Neural progenitor cell (in vitro differentiated cells): ENCODE data around the gene USP9X. TPM values are rescaled to one million over a fixed set of nuclear protein-coding genes. Genes with fewer than 3 reads are reported as not detected.
"Not testable (repeated sequence)": the region's sequence is repeated elsewhere in the genome, so short reads cannot be mapped to it uniquely, and the experiment has no call there.

Experiments used
- DNase-seq: peaks from one replicate; pipeline ENCODE4 v3.0.0-alpha.2; 2016; ENCODE audit warnings: low spot score
- H2AFZ ChIP-seq: fragments of 200-600 bp; sonication (generic); replicated peaks from 2 replicates; pipeline ENCODE4 v1.6.1; 2016; ENCODE audit warnings: antibody characterized with exemption
- H3F3A ChIP-seq: fragments of 200-600 bp; sonication (generic); 2 replicates; pipeline ENCODE4 v1.6.1; 2016; ENCODE audit warnings: antibody characterized with exemption, low read depth
- H3K27ac ChIP-seq: fragments of 200-600 bp; sonication (generic); 2 replicates; pipeline ENCODE4 v1.5.1; 2016; ENCODE audit warnings: mild to moderate bottlenecking
- H3K27me3 ChIP-seq: fragments of 200-600 bp; sonication (generic); 2 replicates; pipeline ENCODE4 v1.6.1; 2016; ENCODE audit warnings: mild to moderate bottlenecking, moderate library complexity
- H3K36me3 ChIP-seq: fragments of 200-600 bp; sonication (generic); 2 replicates; pipeline ENCODE4 v1.5.1; 2016
- H3K4me1 ChIP-seq: fragments of 200-600 bp; sonication (generic); 2 replicates; pipeline ENCODE4 v1.6.1; 2016; ENCODE audit warnings: mixed run types
- H3K4me2 ChIP-seq: fragments of 200-600 bp; sonication (generic); 2 replicates; pipeline ENCODE4 v1.6.1; 2016
- H3K4me3 ChIP-seq: fragments of 200-600 bp; sonication (generic); 2 replicates; pipeline ENCODE4 v1.5.1; 2016
- H3K79me2 ChIP-seq: fragments of 200-600 bp; sonication (generic); 2 replicates; pipeline ENCODE4 v1.6.1; 2016; ENCODE audit warnings: low read depth
- H3K9ac ChIP-seq: fragments of 200-600 bp; sonication (generic); 2 replicates; pipeline ENCODE4 v1.6.1; 2016
- H3K9me3 ChIP-seq: fragments of 200-600 bp; sonication (generic); 2 replicates; pipeline ENCODE4 v1.5.1; 2016; ENCODE audit warnings: low read depth
- H4K20me1 ChIP-seq: fragments of 200-600 bp; sonication (generic); 2 replicates; pipeline ENCODE4 v1.6.1; 2016; ENCODE audit warnings: low read depth
- H3K27ac Mint-ChIP-seq: 3 replicates; pipeline ENCODE4 v1.8.0; 2021; ENCODE audit warnings: mixed read lengths
- H3K27me3 Mint-ChIP-seq: 2 replicates; pipeline ENCODE4 v1.8.0; 2022; ENCODE audit warnings: low read depth, mild to moderate bottlenecking, inconsistent platforms, moderate library complexity, mixed read lengths; ENCODE audit not compliant: insufficient read depth
- H3K36me3 Mint-ChIP-seq: 3 replicates; pipeline ENCODE4 v1.8.0; 2021; ENCODE audit warnings: mixed read lengths
- H3K4me1 Mint-ChIP-seq: 3 replicates; pipeline ENCODE4 v1.8.0; 2021; ENCODE audit warnings: mixed read lengths
- H3K4me3 Mint-ChIP-seq: 3 replicates; pipeline ENCODE4 v1.8.0; 2021; ENCODE audit warnings: mild to moderate bottlenecking, moderate library complexity, mixed read lengths
- H3K9me3 Mint-ChIP-seq: 3 replicates; pipeline ENCODE4 v1.8.0; 2020; ENCODE audit warnings: mixed read lengths
- EZH2 ChIP-seq: fragments of 200-600 bp; sonication (generic); IDR thresholded peaks from 2 replicates; pipeline ENCODE4 v1.6.1; 2017; ENCODE audit warnings: antibody characterized with exemption, mild to moderate bottlenecking, moderate library complexity
- EZH2phosphoT487 ChIP-seq: fragments of 200-600 bp; sonication (generic); IDR thresholded peaks from 2 replicates; pipeline ENCODE4 v1.6.1; 2017; ENCODE audit warnings: antibody characterized with exemption
- total RNA-seq: library from RNA; depleted of rRNA; stranded (reverse); fragments of >200 nt; gene quantifications from 2 replicates; pipeline ENCODE4 v1.2.3, GENCODE V29; 2015; ENCODE audit warnings: low replicate concordance
- TF ChIP-seq, protein P1 (sequence below): fragments of 200-600 bp; sonication (generic); IDR thresholded peaks from 2 replicates; pipeline ENCODE4 v1.5.1; 2017; ENCODE audit warnings: antibody characterized with exemption, mild to moderate bottlenecking

Gene USP9X
- total RNA-seq, 1 donor from 2014 or later: 115 TPM

DNA sequence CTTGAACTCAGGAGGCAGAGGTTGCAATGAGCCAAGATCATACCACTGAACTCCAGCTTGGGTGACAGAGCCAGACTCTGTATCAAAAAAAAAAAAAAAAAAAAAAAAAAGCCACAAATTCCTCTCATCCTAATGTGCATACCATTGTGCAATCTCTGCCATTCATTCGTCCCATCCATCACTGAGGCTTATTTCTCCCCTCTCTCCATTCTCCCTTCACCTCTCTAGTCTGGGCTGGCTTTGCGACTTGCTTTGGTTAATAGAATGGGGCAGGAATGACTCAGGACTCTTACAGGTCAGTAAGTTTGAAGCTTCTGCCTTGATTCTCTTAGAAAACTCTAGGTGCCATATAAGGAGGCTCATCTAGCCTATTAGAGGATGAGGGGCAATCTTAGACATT is 188.4 kb downstream of the USP9X start:
- Histone ChIP-seq H3K27ac (no peak overlapping the region), H3K27me3 (no peaks in the 10 kb centered on the region), H2AFZ (no peak overlapping the region), H3K4me2 (no peak overlapping the region), H3K9me3 (no peaks in the 10 kb centered on the region), H4K20me1 (no peaks in the 10 kb centered on the region), H3K79me2 (no peaks in the 10 kb centered on the region), H3K36me3 (no peaks in the 10 kb centered on the region), H3K4me3 (no peak overlapping the region), H3K9ac (no peak overlapping the region), H3K4me1 (peaks cover 9% of the 10 kb centered on the region), H3F3A (no peaks in the 10 kb centered on the region)
- Mint-ChIP-seq H3K9me3 (peaks cover 5% of the 10 kb centered on the region), H3K27ac (no peak overlapping the region), H3K36me3 (no peaks in the 10 kb centered on the region), H3K27me3 (peaks cover 2% of the 10 kb centered on the region), H3K4me3 (no peak overlapping the region), H3K4me1 (peaks cover 14% of the 10 kb centered on the region)
- TF ChIP-seq EZH2phosphoT487 (no peak), EZH2 (no peak)
- TF ChIP-seq, protein P1, sequence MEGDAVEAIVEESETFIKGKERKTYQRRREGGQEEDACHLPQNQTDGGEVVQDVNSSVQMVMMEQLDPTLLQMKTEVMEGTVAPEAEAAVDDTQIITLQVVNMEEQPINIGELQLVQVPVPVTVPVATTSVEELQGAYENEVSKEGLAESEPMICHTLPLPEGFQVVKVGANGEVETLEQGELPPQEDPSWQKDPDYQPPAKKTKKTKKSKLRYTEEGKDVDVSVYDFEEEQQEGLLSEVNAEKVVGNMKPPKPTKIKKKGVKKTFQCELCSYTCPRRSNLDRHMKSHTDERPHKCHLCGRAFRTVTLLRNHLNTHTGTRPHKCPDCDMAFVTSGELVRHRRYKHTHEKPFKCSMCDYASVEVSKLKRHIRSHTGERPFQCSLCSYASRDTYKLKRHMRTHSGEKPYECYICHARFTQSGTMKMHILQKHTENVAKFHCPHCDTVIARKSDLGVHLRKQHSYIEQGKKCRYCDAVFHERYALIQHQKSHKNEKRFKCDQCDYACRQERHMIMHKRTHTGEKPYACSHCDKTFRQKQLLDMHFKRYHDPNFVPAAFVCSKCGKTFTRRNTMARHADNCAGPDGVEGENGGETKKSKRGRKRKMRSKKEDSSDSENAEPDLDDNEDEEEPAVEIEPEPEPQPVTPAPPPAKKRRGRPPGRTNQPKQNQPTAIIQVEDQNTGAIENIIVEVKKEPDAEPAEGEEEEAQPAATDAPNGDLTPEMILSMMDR: no peak
- no peak for DNase-seq

DNA sequence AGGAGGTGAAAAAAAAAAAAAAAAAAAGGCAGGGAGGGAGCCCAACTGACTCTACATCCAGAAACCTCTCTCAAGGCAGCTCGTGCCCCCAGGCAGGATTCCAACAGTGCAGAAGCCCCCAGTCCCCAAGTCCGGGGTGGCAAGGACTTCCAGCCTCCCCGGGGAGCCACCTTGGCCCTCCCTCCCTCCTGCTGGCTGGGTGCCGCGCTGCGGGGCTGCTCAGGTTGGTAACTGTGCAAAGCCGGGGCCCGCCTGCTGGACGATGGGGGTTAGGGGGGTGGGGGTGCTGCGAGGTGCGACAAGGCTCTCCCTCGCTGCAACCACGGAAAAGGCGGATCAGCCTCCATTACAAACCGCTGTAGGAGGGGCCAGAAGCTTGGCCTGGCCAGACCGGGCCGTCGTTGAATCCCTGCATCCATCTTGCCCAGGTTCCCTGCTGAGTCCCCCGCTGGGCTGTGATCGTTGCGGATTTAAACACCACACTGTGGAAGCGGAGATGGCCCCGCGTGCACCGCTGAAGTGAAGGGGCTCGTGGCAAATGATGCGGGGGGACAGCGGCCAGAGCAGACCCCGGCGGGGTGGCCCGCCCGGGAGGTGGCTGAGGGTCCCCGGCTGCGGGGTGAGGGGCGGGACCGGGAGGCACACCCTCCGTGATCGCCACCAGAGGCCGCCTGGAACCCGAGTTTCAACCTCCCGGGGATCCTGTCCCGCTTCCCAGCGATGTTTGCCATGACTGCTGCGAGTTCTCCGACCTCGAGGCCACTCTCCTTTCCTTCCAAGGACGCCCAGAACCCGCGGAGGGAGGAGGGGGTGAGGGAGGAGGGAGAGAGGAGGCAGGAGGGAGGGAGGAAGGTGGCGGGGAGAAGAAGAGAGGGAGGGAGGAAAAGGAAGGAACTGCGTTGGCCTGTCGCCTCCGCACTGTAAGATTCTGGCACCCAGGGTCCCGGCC is 190.7 kb downstream of the USP9X start:
- peak; percentile 62 for DNase-seq
- Mint-ChIP-seq H3K27ac (no peak overlapping the region), H3K36me3 (no peaks in the 10 kb centered on the region), H3K27me3 (peaks cover 4% of the 10 kb centered on the region), H3K4me1 (peaks cover 14% of the 10 kb centered on the region), H3K4me3 (peak overlapping the region; percentile 74), H3K9me3 (peaks cover 2% of the 10 kb centered on the region)
- Histone ChIP-seq H3F3A (no peaks in the 10 kb centered on the region), H4K20me1 (no peaks in the 10 kb centered on the region), H3K4me2 (peak overlapping the region; percentile 68), H3K27me3 (no peaks in the 10 kb centered on the region), H3K36me3 (no peaks in the 10 kb centered on the region), H3K79me2 (no peaks in the 10 kb centered on the region), H3K27ac (no peak overlapping the region), H3K4me3 (peak overlapping the region; percentile 44), H3K9ac (no peak overlapping the region), H3K9me3 (no peaks in the 10 kb centered on the region), H3K4me1 (peaks cover 9% of the 10 kb centered on the region), H2AFZ (peak overlapping the region; percentile 81)
- TF ChIP-seq, protein P1: peak; percentile 47
- no peak for TF ChIP-seq EZH2phosphoT487

DNA sequence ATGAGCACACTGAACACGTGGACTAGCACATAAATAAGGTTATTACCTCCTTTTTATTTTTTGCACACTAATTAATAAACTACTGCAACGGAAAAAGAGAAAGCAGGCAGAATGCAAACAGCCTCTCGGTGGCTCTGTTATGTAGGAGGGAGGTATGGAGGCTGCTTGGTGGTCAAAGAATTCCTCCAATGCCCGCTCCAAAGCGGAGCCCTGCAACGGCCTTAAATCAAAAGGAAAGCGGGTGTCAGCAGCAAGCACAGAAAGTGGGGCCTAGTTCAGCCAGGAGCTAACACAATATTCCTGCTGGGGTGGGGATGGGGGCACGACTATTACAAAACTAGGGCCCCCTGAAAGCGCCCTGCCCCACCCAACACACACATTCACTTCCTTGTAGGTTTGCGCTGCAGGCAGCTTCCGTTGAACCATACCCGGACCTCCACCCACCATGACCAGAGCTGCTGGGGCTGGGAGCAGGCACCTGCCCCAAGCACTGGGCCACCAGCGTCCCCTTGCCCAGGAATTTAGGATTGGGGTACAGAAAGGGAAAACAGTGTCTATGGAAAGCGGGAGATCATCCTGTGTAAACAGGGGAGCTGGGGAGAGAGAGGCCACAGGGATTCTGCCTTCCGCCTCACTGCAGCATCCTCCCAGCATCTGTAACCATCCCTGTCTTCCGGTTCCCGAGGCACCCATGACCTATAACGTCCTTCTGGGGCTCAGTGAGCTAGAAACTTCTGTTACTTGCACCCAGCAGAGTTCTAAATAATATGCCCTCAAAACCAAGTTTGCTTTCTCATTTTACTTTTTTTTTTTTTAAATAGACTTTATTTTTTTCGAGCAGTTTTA is 191.6 kb downstream of the USP9X start:
- peak overlapping the region; percentile 64 for H3K4me3 Mint-ChIP-seq
- no peak for DNase-seq
- Histone ChIP-seq H3K4me3 (peak overlapping the region; percentile 44), H3K36me3 (no peaks in the 10 kb centered on the region), H2AFZ (peak overlapping the region; percentile 81), H3K4me1 (peaks cover 9% of the 10 kb centered on the region), H3K27ac (no peak overlapping the region), H3K9ac (no peak overlapping the region), H3F3A (no peaks in the 10 kb centered on the region), H3K79me2 (no peaks in the 10 kb centered on the region), H3K27me3 (no peaks in the 10 kb centered on the region), H3K9me3 (no peaks in the 10 kb centered on the region), H3K4me2 (peak overlapping the region; percentile 68), H4K20me1 (no peaks in the 10 kb centered on the region)
- H3K4me1 Mint-ChIP-seq: peaks cover 14% of the 10 kb centered on the region
- no peaks in the 10 kb centered on the region for H3K36me3 Mint-ChIP-seq
- no peak overlapping the region for H3K27ac Mint-ChIP-seq
- H3K9me3 Mint-ChIP-seq: peaks cover 2% of the 10 kb centered on the region
- H3K27me3 Mint-ChIP-seq: peaks cover 4% of the 10 kb centered on the region
- TF ChIP-seq, protein P1: no peak
- TF ChIP-seq EZH2 (no peak), EZH2phosphoT487 (no peak)

DNA sequence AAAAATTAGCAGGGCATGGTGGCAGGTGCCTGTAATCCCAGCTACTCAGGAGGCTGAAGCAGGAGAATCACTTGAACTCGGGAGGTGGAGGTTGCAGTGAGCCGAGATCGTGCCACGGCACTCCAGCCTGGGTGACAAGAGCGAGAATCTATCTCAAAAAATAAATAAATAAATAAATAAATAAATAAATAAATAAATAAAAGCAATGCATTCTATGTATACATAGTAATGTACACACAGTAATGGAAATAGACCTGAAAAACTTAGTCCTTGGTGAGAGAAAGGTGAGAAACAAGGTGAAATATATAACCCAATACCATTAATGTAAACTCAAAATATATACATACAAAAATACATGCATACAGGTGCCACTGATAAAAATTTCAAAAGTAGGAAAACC is 197.1 kb downstream of the USP9X start:
- H3K79me2 ChIP-seq, H2AFZ ChIP-seq, H3K4me2 ChIP-seq, H3K36me3 ChIP-seq, H3K4me1 Mint-ChIP-seq, H4K20me1 ChIP-seq, H3K27ac Mint-ChIP-seq, H3K4me3 ChIP-seq, H3K9ac ChIP-seq, H3K4me1 ChIP-seq, DNase-seq, H3K36me3 Mint-ChIP-seq, H3K27me3 Mint-ChIP-seq, H3K9me3 ChIP-seq, H3K27me3 ChIP-seq, H3K27ac ChIP-seq, H3F3A ChIP-seq, H3K4me3 Mint-ChIP-seq: not testable (repeated sequence)
- peaks cover 14% of the 10 kb centered on the region for H3K9me3 Mint-ChIP-seq

DNA sequence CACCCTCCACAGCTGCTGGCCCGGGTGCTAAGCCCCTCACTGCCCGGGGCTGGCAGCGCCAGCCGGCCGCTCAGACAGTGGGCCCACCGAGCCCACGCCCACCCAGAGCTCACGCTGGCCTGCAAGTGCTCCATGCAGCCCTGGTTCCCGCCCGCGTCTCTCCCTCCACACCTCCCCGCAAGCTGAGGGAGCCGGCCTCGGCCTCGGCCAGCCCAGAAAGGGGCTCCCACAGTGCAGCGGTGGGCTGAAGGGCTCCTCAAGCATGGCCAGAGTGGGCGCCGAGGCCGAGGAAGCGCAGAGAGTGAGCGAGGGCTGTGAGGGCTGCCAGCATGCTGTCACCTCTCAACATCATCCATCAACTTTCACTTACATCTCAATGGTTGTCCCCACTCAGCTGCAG is 200.7 kb downstream of the USP9X start:
- not testable (repeated sequence) for H3K36me3 ChIP-seq, H3K27me3 ChIP-seq, H3K4me3 Mint-ChIP-seq, H3K27ac Mint-ChIP-seq, H3K4me3 ChIP-seq, H3K27me3 Mint-ChIP-seq, H3K4me2 ChIP-seq, H3K27ac ChIP-seq, H4K20me1 ChIP-seq, H3K79me2 ChIP-seq, DNase-seq, H3K4me1 Mint-ChIP-seq, H3K36me3 Mint-ChIP-seq, H3K9ac ChIP-seq, H2AFZ ChIP-seq, H3K9me3 ChIP-seq
- H3K4me1 ChIP-seq: peaks cover 10% of the 10 kb centered on the region
- peaks cover 14% of the 10 kb centered on the region for H3K9me3 Mint-ChIP-seq
- peaks cover 20% of the 10 kb centered on the region for H3F3A ChIP-seq
